IMR-90 (cell line): Measurements from ENCODE around the gene THOC6. TPM values are rescaled to one million over a fixed set of nuclear protein-coding genes. Genes with fewer than 3 reads are reported as not detected.

Experiments
- ATAC-seq: fragments of 200-7000 bp; cut with Tn5 transposase; 2 replicates; pipeline ENCODE4 v1.9.1; 2020; ENCODE audit warnings: low read depth, mild to moderate bottlenecking, moderate library complexity
- BruUV-seq: library from RNA; stranded (reverse); fragments of 400-500 nt; replicated peaks from 2 replicates; lab custom pipeline; 2021; lab: Mats Ljungman, UMichigan
- CTCF ChIA-PET: fragments of 300-600 bp; formaldehyde crosslinking; extraction: SDS; loops from one replicate; lab custom pipeline; 2021; ENCODE audit warnings: antibody characterized with exemption; lab: Yijun Ruan, JAX
- POLR2A ChIA-PET: fragments of 300-600 bp; sonication (Branson Sonifier 250); formaldehyde crosslinking; loops from one replicate; lab custom pipeline; 2022; ENCODE audit warnings: antibody characterized with exemption; ENCODE audit not compliant: unreplicated experiment; lab: Charles Lee
- DNase-seq: peaks from one replicate; pipeline ENCODE4 v3.0.0; 2013
- H2AFZ ChIP-seq: replicated peaks from 2 replicates; pipeline ENCODE3; 2013; ENCODE audit warnings: low read length, mild to moderate bottlenecking; ENCODE audit not compliant: poor library complexity
- H2AK5ac ChIP-seq: 2 replicates; pipeline ENCODE4 v1.6.1; 2013; ENCODE audit warnings: low read depth, low read length, inconsistent platforms
- H2AK9ac ChIP-seq: replicated peaks from 2 replicates; pipeline ENCODE3; 2013; ENCODE audit warnings: mild to moderate bottlenecking, low read depth, low read length, moderate library complexity; ENCODE audit not compliant: poor library complexity
- H2BK120ac ChIP-seq: 2 replicates; pipeline ENCODE4 v1.6.1; 2013; ENCODE audit warnings: low read depth, low read length, inconsistent platforms
- H2BK15ac ChIP-seq: 3 replicates; pipeline ENCODE4 v1.6.1; 2013; ENCODE audit warnings: low read depth, low read length, inconsistent platforms
- H2BK20ac ChIP-seq: 2 replicates; pipeline ENCODE4 v1.6.1; 2013; ENCODE audit warnings: low read depth, mild to moderate bottlenecking, inconsistent platforms, low read length, moderate library complexity
- H2BK5ac ChIP-seq: 2 replicates; pipeline ENCODE4 v1.6.1; 2013; ENCODE audit warnings: mild to moderate bottlenecking, low read depth, low read length, inconsistent platforms; ENCODE audit not compliant: poor library complexity, severe bottlenecking
- H3K14ac ChIP-seq: replicated peaks from 2 replicates; pipeline ENCODE4 v1.6.1; 2013; ENCODE audit warnings: low read depth, low read length, inconsistent platforms
- H3K18ac ChIP-seq: 2 replicates; pipeline ENCODE4 v1.6.1; 2013; ENCODE audit warnings: low read depth, low read length, control low read depth
- H3K23ac ChIP-seq: 2 replicates; pipeline ENCODE4 v1.6.1; 2013; ENCODE audit warnings: low read depth, low read length, inconsistent platforms
- H3K27ac ChIP-seq: 2 replicates; pipeline ENCODE4 v1.5.1; 2013; ENCODE audit warnings: mild to moderate bottlenecking, control low read depth, low read length; ENCODE audit not compliant: insufficient read depth
- H3K27me3 ChIP-seq: 2 replicates; pipeline ENCODE4 v1.6.1; 2013; ENCODE audit warnings: low read length; ENCODE audit not compliant: control insufficient read depth, insufficient read depth
- H3K36me3 ChIP-seq: 2 replicates; pipeline ENCODE4 v1.6.1; 2013; ENCODE audit warnings: low read length, mixed read lengths; ENCODE audit not compliant: control insufficient read depth, insufficient read depth
- H3K4ac ChIP-seq: 2 replicates; pipeline ENCODE4 v1.6.1; 2013; ENCODE audit warnings: low read depth, low read length, inconsistent platforms
- H3K4me1 ChIP-seq: 2 replicates; pipeline ENCODE4 v1.6.1; 2013; ENCODE audit warnings: low read length, mixed read lengths; ENCODE audit not compliant: control insufficient read depth, insufficient read depth
- H3K4me2 ChIP-seq: 2 replicates; pipeline ENCODE4 v1.6.1; 2013; ENCODE audit warnings: low read depth, mild to moderate bottlenecking, control low read depth, low read length, moderate library complexity
- H3K4me3 ChIP-seq: 2 replicates; pipeline ENCODE4 v1.5.1; 2013; ENCODE audit warnings: low read depth, mild to moderate bottlenecking, control low read depth, low read length, moderate library complexity; ENCODE audit not compliant: insufficient read depth
- H3K56ac ChIP-seq: 2 replicates; pipeline ENCODE4 v1.6.1; 2013; ENCODE audit warnings: low read length, inconsistent platforms; ENCODE audit not compliant: insufficient read depth; ENCODE audit errors: extremely low read depth
- H3K79me1 ChIP-seq, 2 experiments: 2 replicates each; pipeline ENCODE4 v1.6.1; 2013; ENCODE audit warnings: low read length in 2 of 2, inconsistent platforms in 1 of 2, low read depth in 1 of 2
- H3K9ac ChIP-seq: 2 replicates; pipeline ENCODE4 v1.6.1; 2013; ENCODE audit warnings: low read depth, low read length, control low read depth
- H3K9me1 ChIP-seq: 2 replicates; pipeline ENCODE4 v1.6.1; 2013; ENCODE audit warnings: low read length, inconsistent platforms; ENCODE audit not compliant: insufficient read depth
- H3K9me3 ChIP-seq: 2 replicates; pipeline ENCODE4 v1.6.1; 2013; ENCODE audit warnings: low read length; ENCODE audit not compliant: control insufficient read depth, insufficient read depth
- H4K20me1 ChIP-seq: 2 replicates; pipeline ENCODE4 v1.6.1; 2013; ENCODE audit warnings: low read length, inconsistent platforms; ENCODE audit not compliant: insufficient read depth
- H4K5ac ChIP-seq: 2 replicates; pipeline ENCODE4 v1.6.1; 2013; ENCODE audit warnings: mild to moderate bottlenecking, low read depth, low read length, control low read depth
- H4K8ac ChIP-seq, 2 experiments: 2 replicates each; pipeline ENCODE4 v1.6.1; 2013; ENCODE audit warnings: low read depth in 2 of 2, low read length in 2 of 2, control low read depth in 1 of 2, inconsistent platforms in 1 of 2
- H4K91ac ChIP-seq: 2 replicates; pipeline ENCODE4 v1.6.1; 2013; ENCODE audit warnings: low read depth, low read length, inconsistent platforms; ENCODE audit not compliant: insufficient read depth
- MAFK ChIP-seq: IDR thresholded peaks from 2 replicates; pipeline ENCODE4 v1.6.1; 2012; ENCODE audit warnings: low read depth, low read length, improper control_type of control experiment
- POLR2A ChIP-seq: IDR thresholded peaks from 2 replicates; pipeline ENCODE4 v1.6.1; 2012; ENCODE audit warnings: mild to moderate bottlenecking, low read depth, low read length
- WGBS, 2 experiments: methylation state at CpG; one replicate each; pipeline versions ENCODE4 v1.1.5 to v1.1.7; 2013; ENCODE audit warnings: missing lambda C conversion rate in 2 of 2; ENCODE audit not compliant: insufficient read length in 1 of 2; ENCODE audit errors: extremely low coverage in 2 of 2; 5-methylcytosine and 5-hydroxymethylcytosine counted together
- dilution Hi-C: fragments of 300-500 bp; cut with HindIII; formaldehyde crosslinking; loops from one replicate; pipeline ENCODE4 v1.14.3; 2018; ENCODE audit warnings: low sequenced_read_pairs; ENCODE audit not compliant: unreplicated experiment
- in situ Hi-C: fragments of 300-500 bp; cut with MboI; formaldehyde crosslinking; loops from 3 replicates; pipeline ENCODE4 v1.14.3; 2019; ENCODE audit warnings: low sequenced_read_pairs, inconsistent platforms, mixed read lengths
- intact Hi-C: fragments of 100-400 bp; cut with micrococcal nuclease; formaldehyde crosslinking; loops from 2 replicates; pipeline ENCODE4 v1.10.0; 2022
- polyA plus RNA-seq, 3 experiments: library from polyadenylated mRNA; depleted of rRNA; stranded (reverse); fragments of >200 nt; gene quantifications; 2 replicates each; pipeline ENCODE4 v1.2.3, GENCODE V29; 2012; ENCODE audit warnings: low replicate concordance in 1 of 3
- total RNA-seq: library from RNA; depleted of rRNA; stranded (reverse); fragments of >200 nt; gene quantifications from 2 replicates; pipeline ENCODE4 v1.2.3, GENCODE V29; 2012

The THOC6 gene
- total and polyA plus RNA-seq, 2 of the 4 experiments (the other 2 are of a cell fraction): 16.8 to 23.1 TPM

DNA sequence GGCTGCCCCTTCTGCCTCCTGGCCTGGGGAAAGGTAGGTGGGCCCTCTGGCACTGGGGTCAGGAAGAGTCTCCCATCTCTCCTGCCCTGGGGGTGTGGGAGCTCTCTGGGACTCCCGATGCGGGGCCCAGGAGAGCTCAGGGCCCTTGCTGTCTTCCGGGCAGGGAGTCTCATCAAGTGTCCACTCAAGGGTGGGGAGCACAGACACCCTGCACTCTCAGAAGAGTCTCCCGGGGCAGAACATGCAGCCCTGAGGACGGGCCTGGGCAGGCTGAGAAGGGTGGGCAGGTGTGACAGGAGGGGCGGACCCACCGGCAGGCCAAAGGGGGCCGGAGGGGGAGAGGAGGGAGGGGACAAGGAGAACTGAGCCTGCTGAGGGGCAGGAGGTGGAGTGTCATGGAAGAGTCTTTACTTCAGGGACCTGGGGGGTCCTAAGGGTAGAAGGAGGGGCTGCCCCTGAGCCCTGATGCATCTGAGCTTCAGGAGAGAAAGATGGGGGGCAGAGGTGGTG, 35.2 kb upstream of the THOC6 start:
- TF ChIP-seq MAFK: no peak
- TF ChIP-seq POLR2A: no peak
- Histone ChIP-seq H3K4me1 (peaks cover 2% of the 10 kb centered on the region; the same call in 1 of the 2 replicates), H4K8ac (no peak overlapping the region), H2BK5ac (no peak overlapping the region), H3K56ac (no peak overlapping the region), H3K9me1 (no peaks in the 10 kb centered on the region), H3K9ac (no peak overlapping the region), H2BK120ac (no peak overlapping the region), H4K20me1 (no peaks in the 10 kb centered on the region), H3K27ac (no peak overlapping the region), H2AFZ (no peak overlapping the region), H3K36me3 (no peaks in the 10 kb centered on the region), H3K18ac (no peak overlapping the region), H2AK5ac (no peak overlapping the region), H3K4ac (no peak overlapping the region), H3K9me3 (no peaks in the 10 kb centered on the region), H4K5ac (no peak overlapping the region), H3K79me1 (no peaks in the 10 kb centered on the region), H3K27me3 (peaks cover 25% of the 10 kb centered on the region), H4K91ac (no peak overlapping the region), H3K23ac (no peak overlapping the region), H3K14ac (no peak overlapping the region), H2BK20ac (no peak overlapping the region), H3K4me2 (no peak overlapping the region), H2BK15ac (no peak overlapping the region), H3K4me3 (no peak overlapping the region), H2AK9ac (no peak overlapping the region)
- ChIA-PET POLR2A (no interaction called here), CTCF (no interaction called here)
- dilution Hi-C loops (no loop called here), in situ Hi-C loops (no loop called here), intact Hi-C loops (no loop called here)
- no peak for DNase-seq
- no TSS peak for BruUV-seq
- no peak for ATAC-seq
- WGBS, 2 experiments: 28% methylated on average over 3 of the region's 8 CpGs; no CpG with 5 or more reads in 1 of the 2 experiments
